ENCODE measurements around the gene CHRNA7. TPM values are rescaled to one million over a fixed set of nuclear protein-coding genes. Genes with fewer than 3 reads are reported as not detected.
A peak's percentile ranks its signal among the peaks of the same experiment; 100 is the strongest.

CHRNA7 gene
- total RNA-seq, 1 experiment from 2014 or later = 7.8 TPM

DNA sequence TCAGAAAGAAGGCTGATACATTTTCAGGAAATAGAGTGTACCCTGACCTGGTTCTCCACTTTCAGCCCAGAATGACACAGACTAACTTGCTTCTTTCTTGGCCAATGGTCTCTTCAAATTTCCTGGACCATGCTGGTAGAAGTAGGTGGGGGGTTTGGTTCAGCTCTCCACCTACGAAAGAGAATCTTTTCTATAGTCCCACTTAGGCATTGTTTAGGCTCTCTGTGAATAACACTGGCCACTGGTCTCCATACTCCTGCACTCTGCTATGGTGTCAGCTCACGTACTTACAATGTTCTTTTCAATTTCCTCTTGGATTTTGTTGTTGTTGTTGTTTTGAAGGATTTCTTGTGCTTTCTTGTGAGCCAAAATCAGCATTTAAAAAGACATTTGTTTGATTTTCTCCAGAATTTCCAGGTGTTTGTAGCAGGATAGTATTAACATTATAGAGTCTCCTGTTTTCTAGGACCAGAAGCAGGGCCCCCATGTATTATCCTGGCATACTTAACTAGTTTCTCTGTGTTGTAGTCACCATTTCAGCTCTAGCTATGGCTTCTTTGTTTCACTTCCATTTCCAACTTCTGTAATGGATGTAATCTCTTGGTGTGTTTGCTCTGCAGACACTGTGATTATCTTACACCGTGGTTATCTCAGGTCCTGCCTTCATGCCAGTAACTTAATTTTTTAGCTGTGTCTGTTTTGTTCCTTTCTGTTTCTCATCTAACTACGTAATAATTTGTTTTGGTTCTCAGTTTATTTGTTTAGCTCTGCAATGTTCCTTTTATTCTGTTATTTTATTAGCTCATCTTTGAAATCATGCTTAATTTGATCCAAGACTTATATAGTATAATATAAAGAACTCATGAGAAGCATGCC is 61.4 kb downstream of the CHRNA7 start:
- Mint-ChIP-seq H3K36me3 (peaks cover 6% of the 10 kb centered on the region; the same call in 1 of the 2 replicates), H3K4me3 (no peak overlapping the region), H3K27me3 (ENCODE audit: low read depth) (no peaks in the 10 kb centered on the region), H3K4me1 (peaks cover 37% of the 10 kb centered on the region), H3K9me3 (peaks cover 19% of the 10 kb centered on the region), H3K27ac (peak overlapping the region; percentile 94)
- ATAC-seq = peak; percentile 90
- no peak for DNase-seq (ENCODE audit: low spot score)
- POLR2A ChIA-PET = no interaction called here
- TF ChIP-seq ETV6 (CRISPR knock-in tag; IDR thresholded peaks at IDR 0.05) (no peak), HMGA2 (CRISPR knock-in tag; IDR thresholded peaks at IDR 0.05) (no peak), TCF7 (CRISPR knock-in tag; IDR thresholded peaks at IDR 0.05; ENCODE audit: low read depth) (no peak), NFYB (CRISPR knock-in tag; conservative IDR thresholded peaks at IDR 0.05; ENCODE audit: low read depth) (no peak), EMX1 (CRISPR knock-in tag; IDR thresholded peaks at IDR 0.05) (no peak), KAT7 (CRISPR knock-in tag; IDR thresholded peaks at IDR 0.05; ENCODE audit: borderline replicate concordance) (no peak), NR1H2 (CRISPR knock-in tag; IDR thresholded peaks at IDR 0.05) (no peak), NFATC4 (CRISPR knock-in tag; IDR thresholded peaks at IDR 0.05) (no peak), NR3C1 (CRISPR knock-in tag; conservative IDR thresholded peaks at IDR 0.05; ENCODE audit: low read depth) (no peak), TEAD4 (CRISPR knock-in tag; IDR thresholded peaks at IDR 0.05) (no peak), GRHL2 (CRISPR knock-in tag; IDR thresholded peaks at IDR 0.05; ENCODE audit: insufficient replicate concordance, severe bottlenecking) (no peak)
- TF ChIP-seq, protein P1, sequence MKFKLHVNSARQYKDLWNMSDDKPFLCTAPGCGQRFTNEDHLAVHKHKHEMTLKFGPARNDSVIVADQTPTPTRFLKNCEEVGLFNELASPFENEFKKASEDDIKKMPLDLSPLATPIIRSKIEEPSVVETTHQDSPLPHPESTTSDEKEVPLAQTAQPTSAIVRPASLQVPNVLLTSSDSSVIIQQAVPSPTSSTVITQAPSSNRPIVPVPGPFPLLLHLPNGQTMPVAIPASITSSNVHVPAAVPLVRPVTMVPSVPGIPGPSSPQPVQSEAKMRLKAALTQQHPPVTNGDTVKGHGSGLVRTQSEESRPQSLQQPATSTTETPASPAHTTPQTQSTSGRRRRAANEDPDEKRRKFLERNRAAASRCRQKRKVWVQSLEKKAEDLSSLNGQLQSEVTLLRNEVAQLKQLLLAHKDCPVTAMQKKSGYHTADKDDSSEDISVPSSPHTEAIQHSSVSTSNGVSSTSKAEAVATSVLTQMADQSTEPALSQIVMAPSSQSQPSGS (CRISPR knock-in tag; IDR thresholded peaks at IDR 0.05; ENCODE audit: borderline replicate concordance, low read depth) = no peak
- TF ChIP-seq, protein P2, sequence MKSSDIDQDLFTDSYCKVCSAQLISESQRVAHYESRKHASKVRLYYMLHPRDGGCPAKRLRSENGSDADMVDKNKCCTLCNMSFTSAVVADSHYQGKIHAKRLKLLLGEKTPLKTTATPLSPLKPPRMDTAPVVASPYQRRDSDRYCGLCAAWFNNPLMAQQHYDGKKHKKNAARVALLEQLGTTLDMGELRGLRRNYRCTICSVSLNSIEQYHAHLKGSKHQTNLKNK (CRISPR knock-in tag; IDR thresholded peaks at IDR 0.05) = no peak
- TF ChIP-seq, protein P3, sequence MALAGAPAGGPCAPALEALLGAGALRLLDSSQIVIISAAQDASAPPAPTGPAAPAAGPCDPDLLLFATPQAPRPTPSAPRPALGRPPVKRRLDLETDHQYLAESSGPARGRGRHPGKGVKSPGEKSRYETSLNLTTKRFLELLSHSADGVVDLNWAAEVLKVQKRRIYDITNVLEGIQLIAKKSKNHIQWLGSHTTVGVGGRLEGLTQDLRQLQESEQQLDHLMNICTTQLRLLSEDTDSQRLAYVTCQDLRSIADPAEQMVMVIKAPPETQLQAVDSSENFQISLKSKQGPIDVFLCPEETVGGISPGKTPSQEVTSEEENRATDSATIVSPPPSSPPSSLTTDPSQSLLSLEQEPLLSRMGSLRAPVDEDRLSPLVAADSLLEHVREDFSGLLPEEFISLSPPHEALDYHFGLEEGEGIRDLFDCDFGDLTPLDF (CRISPR knock-in tag; IDR thresholded peaks at IDR 0.05) = no peak
- CTCF ChIA-PET = interaction anchor here (0.6 to 1.8 kb wide), 3 partner anchors 62 to 1102 kb away, joined by 3 to 5 read pairs (median 5); no protein-coding TSS in a partner anchor

DNA sequence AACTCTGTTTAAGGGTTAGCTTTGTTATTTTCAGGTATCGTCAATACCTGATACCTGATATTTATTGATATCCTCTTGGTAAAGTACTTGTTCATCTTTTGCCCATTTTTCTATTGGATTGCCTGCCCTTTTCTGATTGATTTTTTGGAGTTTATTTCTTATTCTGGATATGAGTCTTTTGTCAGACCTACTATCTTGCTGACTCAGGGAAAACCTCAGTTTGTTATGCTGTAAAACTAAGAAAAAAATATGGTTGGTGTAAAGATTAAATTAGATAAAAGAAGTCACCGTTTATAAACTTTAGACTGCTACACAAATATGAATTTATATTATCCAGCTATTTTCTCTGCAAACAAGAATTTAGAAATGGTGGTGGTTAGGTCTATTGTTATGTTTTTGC is 65.9 kb downstream of the CHRNA7 start:
- CTCF ChIA-PET = interaction anchor here (1.0 to 1.7 kb wide), 2 partner anchors 67 to 119 kb away, joined by 5 read pairs; no protein-coding TSS in a partner anchor
- ATAC-seq (no peak), DNase-seq (ENCODE audit: low spot score) (no peak)
- Mint-ChIP-seq H3K27me3 (ENCODE audit: low read depth) (no peaks in the 10 kb centered on the region; the same call in 1 of the 2 replicates), H3K4me3 (no peak overlapping the region), H3K4me1 (peaks cover 59% of the 10 kb centered on the region), H3K27ac (no peak overlapping the region), H3K36me3 (no peaks in the 10 kb centered on the region), H3K9me3 (no peaks in the 10 kb centered on the region)
- POLR2A ChIA-PET = no interaction called here
- TF ChIP-seq MYBL2 (CRISPR knock-in tag; IDR thresholded peaks at IDR 0.05) = no peak
- TF ChIP-seq, protein P4, sequence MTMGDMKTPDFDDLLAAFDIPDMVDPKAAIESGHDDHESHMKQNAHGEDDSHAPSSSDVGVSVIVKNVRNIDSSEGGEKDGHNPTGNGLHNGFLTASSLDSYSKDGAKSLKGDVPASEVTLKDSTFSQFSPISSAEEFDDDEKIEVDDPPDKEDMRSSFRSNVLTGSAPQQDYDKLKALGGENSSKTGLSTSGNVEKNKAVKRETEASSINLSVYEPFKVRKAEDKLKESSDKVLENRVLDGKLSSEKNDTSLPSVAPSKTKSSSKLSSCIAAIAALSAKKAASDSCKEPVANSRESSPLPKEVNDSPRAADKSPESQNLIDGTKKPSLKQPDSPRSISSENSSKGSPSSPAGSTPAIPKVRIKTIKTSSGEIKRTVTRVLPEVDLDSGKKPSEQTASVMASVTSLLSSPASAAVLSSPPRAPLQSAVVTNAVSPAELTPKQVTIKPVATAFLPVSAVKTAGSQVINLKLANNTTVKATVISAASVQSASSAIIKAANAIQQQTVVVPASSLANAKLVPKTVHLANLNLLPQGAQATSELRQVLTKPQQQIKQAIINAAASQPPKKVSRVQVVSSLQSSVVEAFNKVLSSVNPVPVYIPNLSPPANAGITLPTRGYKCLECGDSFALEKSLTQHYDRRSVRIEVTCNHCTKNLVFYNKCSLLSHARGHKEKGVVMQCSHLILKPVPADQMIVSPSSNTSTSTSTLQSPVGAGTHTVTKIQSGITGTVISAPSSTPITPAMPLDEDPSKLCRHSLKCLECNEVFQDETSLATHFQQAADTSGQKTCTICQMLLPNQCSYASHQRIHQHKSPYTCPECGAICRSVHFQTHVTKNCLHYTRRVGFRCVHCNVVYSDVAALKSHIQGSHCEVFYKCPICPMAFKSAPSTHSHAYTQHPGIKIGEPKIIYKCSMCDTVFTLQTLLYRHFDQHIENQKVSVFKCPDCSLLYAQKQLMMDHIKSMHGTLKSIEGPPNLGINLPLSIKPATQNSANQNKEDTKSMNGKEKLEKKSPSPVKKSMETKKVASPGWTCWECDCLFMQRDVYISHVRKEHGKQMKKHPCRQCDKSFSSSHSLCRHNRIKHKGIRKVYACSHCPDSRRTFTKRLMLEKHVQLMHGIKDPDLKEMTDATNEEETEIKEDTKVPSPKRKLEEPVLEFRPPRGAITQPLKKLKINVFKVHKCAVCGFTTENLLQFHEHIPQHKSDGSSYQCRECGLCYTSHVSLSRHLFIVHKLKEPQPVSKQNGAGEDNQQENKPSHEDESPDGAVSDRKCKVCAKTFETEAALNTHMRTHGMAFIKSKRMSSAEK (CRISPR knock-in tag; IDR thresholded peaks at IDR 0.05; ENCODE audit: borderline replicate concordance) = no peak
- no peak for TF ChIP-seq ZNF396 (CRISPR knock-in tag; IDR thresholded peaks at IDR 0.05; ENCODE audit: borderline replicate concordance)
- TF ChIP-seq, protein P5, sequence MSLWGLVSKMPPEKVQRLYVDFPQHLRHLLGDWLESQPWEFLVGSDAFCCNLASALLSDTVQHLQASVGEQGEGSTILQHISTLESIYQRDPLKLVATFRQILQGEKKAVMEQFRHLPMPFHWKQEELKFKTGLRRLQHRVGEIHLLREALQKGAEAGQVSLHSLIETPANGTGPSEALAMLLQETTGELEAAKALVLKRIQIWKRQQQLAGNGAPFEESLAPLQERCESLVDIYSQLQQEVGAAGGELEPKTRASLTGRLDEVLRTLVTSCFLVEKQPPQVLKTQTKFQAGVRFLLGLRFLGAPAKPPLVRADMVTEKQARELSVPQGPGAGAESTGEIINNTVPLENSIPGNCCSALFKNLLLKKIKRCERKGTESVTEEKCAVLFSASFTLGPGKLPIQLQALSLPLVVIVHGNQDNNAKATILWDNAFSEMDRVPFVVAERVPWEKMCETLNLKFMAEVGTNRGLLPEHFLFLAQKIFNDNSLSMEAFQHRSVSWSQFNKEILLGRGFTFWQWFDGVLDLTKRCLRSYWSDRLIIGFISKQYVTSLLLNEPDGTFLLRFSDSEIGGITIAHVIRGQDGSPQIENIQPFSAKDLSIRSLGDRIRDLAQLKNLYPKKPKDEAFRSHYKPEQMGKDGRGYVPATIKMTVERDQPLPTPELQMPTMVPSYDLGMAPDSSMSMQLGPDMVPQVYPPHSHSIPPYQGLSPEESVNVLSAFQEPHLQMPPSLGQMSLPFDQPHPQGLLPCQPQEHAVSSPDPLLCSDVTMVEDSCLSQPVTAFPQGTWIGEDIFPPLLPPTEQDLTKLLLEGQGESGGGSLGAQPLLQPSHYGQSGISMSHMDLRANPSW (CRISPR knock-in tag; conservative IDR thresholded peaks at IDR 0.05; ENCODE audit: low read depth) = no peak
- TF ChIP-seq ZNF423 (CRISPR knock-in tag; IDR thresholded peaks at IDR 0.05) = no peak
- no peak for TF ChIP-seq ELF4 (CRISPR knock-in tag; IDR thresholded peaks at IDR 0.05; ENCODE audit: low read depth)
- TF ChIP-seq, protein P6, sequence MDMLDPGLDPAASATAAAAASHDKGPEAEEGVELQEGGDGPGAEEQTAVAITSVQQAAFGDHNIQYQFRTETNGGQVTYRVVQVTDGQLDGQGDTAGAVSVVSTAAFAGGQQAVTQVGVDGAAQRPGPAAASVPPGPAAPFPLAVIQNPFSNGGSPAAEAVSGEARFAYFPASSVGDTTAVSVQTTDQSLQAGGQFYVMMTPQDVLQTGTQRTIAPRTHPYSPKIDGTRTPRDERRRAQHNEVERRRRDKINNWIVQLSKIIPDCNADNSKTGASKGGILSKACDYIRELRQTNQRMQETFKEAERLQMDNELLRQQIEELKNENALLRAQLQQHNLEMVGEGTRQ (CRISPR knock-in tag; IDR thresholded peaks at IDR 0.05) = no peak
- no peak for TF ChIP-seq SMAD4 (CRISPR knock-in tag; IDR thresholded peaks at IDR 0.05)
- TF ChIP-seq, protein P7, sequence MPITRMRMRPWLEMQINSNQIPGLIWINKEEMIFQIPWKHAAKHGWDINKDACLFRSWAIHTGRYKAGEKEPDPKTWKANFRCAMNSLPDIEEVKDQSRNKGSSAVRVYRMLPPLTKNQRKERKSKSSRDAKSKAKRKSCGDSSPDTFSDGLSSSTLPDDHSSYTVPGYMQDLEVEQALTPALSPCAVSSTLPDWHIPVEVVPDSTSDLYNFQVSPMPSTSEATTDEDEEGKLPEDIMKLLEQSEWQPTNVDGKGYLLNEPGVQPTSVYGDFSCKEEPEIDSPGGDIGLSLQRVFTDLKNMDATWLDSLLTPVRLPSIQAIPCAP (CRISPR knock-in tag; IDR thresholded peaks at IDR 0.05) = no peak
